Progenitor cell of endocrine pancreas (in vitro differentiated cells): ENCODE measurements around the gene NEK9. TPM values are rescaled to one million over a fixed set of nuclear protein-coding genes. Genes with fewer than 3 reads are reported as not detected.
"Not testable (repeated sequence)": the region's sequence is repeated elsewhere in the genome, so short reads cannot be mapped to it uniquely, and the experiment has no call there.

Source experiments
- DNase-seq: peaks from one replicate; pipeline ENCODE4 v3.0.0; 2021; ENCODE audit warnings: low spot score; ENCODE audit not compliant: unreplicated experiment
- H3K27ac Mint-ChIP-seq: 2 replicates; pipeline ENCODE4 v1.8.0; 2021; ENCODE audit warnings: mild to moderate bottlenecking, moderate library complexity, mixed read lengths
- H3K27me3 Mint-ChIP-seq: 2 replicates; pipeline ENCODE4 v1.8.0; 2021; ENCODE audit warnings: mixed read lengths
- H3K36me3 Mint-ChIP-seq: 2 replicates; pipeline ENCODE4 v1.8.0; 2022; ENCODE audit warnings: mixed read lengths; ENCODE audit not compliant: insufficient read depth
- H3K4me1 Mint-ChIP-seq: 2 replicates; pipeline ENCODE4 v1.8.0; 2021; ENCODE audit warnings: low read depth, mixed read lengths
- H3K4me3 Mint-ChIP-seq: 2 replicates; pipeline ENCODE4 v1.8.0; 2021; ENCODE audit warnings: low read depth, mild to moderate bottlenecking, moderate library complexity, mixed read lengths
- H3K9me3 Mint-ChIP-seq: 2 replicates; pipeline ENCODE4 v1.8.0; 2021; ENCODE audit warnings: low read depth, mixed read lengths
- CTCF ChIP-seq: fragments of 200-600 bp; sonication (generic); IDR thresholded peaks from one replicate; pipeline ENCODE4 v1.5.0; 2021; ENCODE audit warnings: antibody characterized with exemption, mild to moderate bottlenecking; ENCODE audit not compliant: unreplicated experiment
- total RNA-seq: library from RNA; stranded (reverse); gene quantifications from 2 replicates; pipeline ENCODE4 v1.2.1, GENCODE V29; 2021

Gene NEK9
- total RNA-seq, 1 donor from 2014 or later = 97.1 TPM

GRCh38 chr14:75069121-75069810 lies 57.6 kb downstream of the NEK9 start, which contains the start of gene ZC2HC1C:
ZC2HC1C (plus strand) TSS chr14:75069641; CDS start chr14:75070574, 933 bp downstream.
- peak within 1 kb of the TSS; percentile 98 for H3K27ac Mint-ChIP-seq
- TF ChIP-seq CTCF = no peak
- no peaks in the 10 kb centered on the region for H3K36me3 Mint-ChIP-seq
- H3K4me1 Mint-ChIP-seq = peaks cover 9% of the 10 kb centered on the region
- peak; percentile 93 for DNase-seq
- no peak within 1 kb of the TSS for H3K4me3 Mint-ChIP-seq
- no peaks in the 10 kb centered on the region for H3K9me3 Mint-ChIP-seq
- no peaks in the 10 kb centered on the region for H3K27me3 Mint-ChIP-seq

GRCh38 chr14:75068294-75069120 lies 58.3 kb downstream of the NEK9 start:
- H3K27ac Mint-ChIP-seq = no peak overlapping the region
- H3K36me3 Mint-ChIP-seq = no peaks in the 10 kb centered on the region

GRCh38 chr14:75067765-75068164 lies 59.1 kb downstream of the NEK9 start:
- H3K9me3 Mint-ChIP-seq, H3K27ac Mint-ChIP-seq, H3K4me3 Mint-ChIP-seq, DNase-seq, H3K27me3 Mint-ChIP-seq, H3K36me3 Mint-ChIP-seq: not testable (repeated sequence)
- H3K4me1 Mint-ChIP-seq = peaks cover 19% of the 10 kb centered on the region

More at GRCh38 chr14:75068294-75069120, 58.3 kb downstream of the NEK9 start:
- H3K4me3 Mint-ChIP-seq = no peak overlapping the region
- H3K27me3 Mint-ChIP-seq = no peaks in the 10 kb centered on the region
- no peak for TF ChIP-seq CTCF
- DNase-seq = no peak
- no peaks in the 10 kb centered on the region for H3K9me3 Mint-ChIP-seq
- H3K4me1 Mint-ChIP-seq = peaks cover 15% of the 10 kb centered on the region

- Mint-ChIP-seq H3K4me1 (peaks cover 19% of the 10 kb centered on the region), H3K9me3 (no peaks in the 10 kb centered on the region), H3K27me3 (no peaks in the 10 kb centered on the region), H3K36me3 (no peaks in the 10 kb centered on the region), H3K27ac (no peak overlapping the region), H3K4me3 (no peak overlapping the region)
- DNase-seq = no peak
- no peak for TF ChIP-seq CTCF
Observed at GRCh38 chr14:75067212-75067611, 59.6 kb downstream of the NEK9 start.

GRCh38 chr14:75066691-75067090 lies 60.2 kb downstream of the NEK9 start:
- no peak for DNase-seq
- H3K9me3 Mint-ChIP-seq = no peaks in the 10 kb centered on the region
- no peaks in the 10 kb centered on the region for H3K27me3 Mint-ChIP-seq
- peaks cover 19% of the 10 kb centered on the region for H3K4me1 Mint-ChIP-seq
- no peak overlapping the region for H3K4me3 Mint-ChIP-seq
- no peak for TF ChIP-seq CTCF
- no peaks in the 10 kb centered on the region for H3K36me3 Mint-ChIP-seq
- no peak overlapping the region for H3K27ac Mint-ChIP-seq
